Stimulated activated naive B cell treated with anti-CD40 and anti-IgM and Interleukin-4, amounts not matched to agents 10 μg/mL and 1 μg/mL and 100 μg/mL, for 72 hours (primary cell): Measurements from ENCODE around the gene GMDS.
A peak's percentile ranks its signal among the peaks of the same experiment; 100 is the strongest.

Experiments
- ATAC-seq, 2 donors: fragments of 150-1000 bp; cut with Tn5 transposase; replicated peaks; 2 replicates each; pipeline ENCODE4 v1.10.0; 2021; ENCODE audit warnings: moderate library complexity in 1 of 2
- DNase-seq: peaks from one replicate; pipeline ENCODE4 v3.0.0; 2021
- H3K27ac Mint-ChIP-seq: one replicate; pipeline ENCODE4 v1.8.0; 2022; ENCODE audit warnings: mild to moderate bottlenecking, mixed read lengths
- H3K27me3 Mint-ChIP-seq, 2 donors: one replicate each; pipeline ENCODE4 v1.8.0; 2022; ENCODE audit warnings: mixed read lengths in 2 of 2
- H3K36me3 Mint-ChIP-seq, 2 donors: one replicate each; pipeline ENCODE4 v1.8.0; 2022; ENCODE audit warnings: mixed read lengths in 2 of 2, mild to moderate bottlenecking in 1 of 2
- H3K4me1 Mint-ChIP-seq, 2 donors: one replicate each; pipeline ENCODE4 v1.8.0; 2022; ENCODE audit warnings: mixed read lengths in 2 of 2, mild to moderate bottlenecking in 1 of 2
- H3K4me3 Mint-ChIP-seq, 2 donors: one replicate each; pipeline ENCODE4 v1.8.0; 2022; ENCODE audit warnings: mild to moderate bottlenecking in 2 of 2, mixed read lengths in 2 of 2, moderate library complexity in 1 of 2
- H3K9me3 Mint-ChIP-seq, 2 donors: one replicate each; pipeline ENCODE4 v1.8.0; 2022; ENCODE audit warnings: mixed read lengths in 2 of 2, mild to moderate bottlenecking in 1 of 2

GMDS gene

GRCh38 chr6:2205396-2205795 lies 40.0 kb downstream of the GMDS start:
- ATAC-seq = no peak
- Mint-ChIP-seq H3K27ac (no peak overlapping the region), H3K4me3 (no peak overlapping the region), H3K27me3 (no peaks in the 10 kb centered on the region), H3K9me3 (no peaks in the 10 kb centered on the region), H3K36me3 (peaks cover 0 to 4% of the 10 kb centered on the region in 2 donors), H3K4me1 (no peaks in the 10 kb centered on the region)
- DNase-seq = no peak

- ATAC-seq (no peak), DNase-seq (no peak)
- H3K36me3 Mint-ChIP-seq = peaks cover 0 to 4% of the 10 kb centered on the region in 2 donors
- no peak overlapping the region for H3K4me3 Mint-ChIP-seq
- H3K4me1 Mint-ChIP-seq = no peaks in the 10 kb centered on the region
- no peaks in the 10 kb centered on the region for H3K9me3 Mint-ChIP-seq
- H3K27ac Mint-ChIP-seq = no peak overlapping the region
- no peaks in the 10 kb centered on the region for H3K27me3 Mint-ChIP-seq
Observed at GRCh38 chr6:2204272-2204671, 41.1 kb downstream of the GMDS start.

- H3K36me3 Mint-ChIP-seq = peaks cover 0 to 4% of the 10 kb centered on the region in 2 donors
- no peak for DNase-seq
Observed at GRCh38 chr6:2203264-2203663, 42.1 kb downstream of the GMDS start.

GRCh38 chr6:2197984-2198383 lies 47.4 kb downstream of the GMDS start:
- Mint-ChIP-seq H3K4me1 (peaks cover 0 to 4% of the 10 kb centered on the region in 2 donors), H3K27me3 (no peaks in the 10 kb centered on the region), H3K27ac (no peak overlapping the region), H3K9me3 (no peaks in the 10 kb centered on the region), H3K4me3 (no peak overlapping the region), H3K36me3 (no peaks in the 10 kb centered on the region)
- no peak for ATAC-seq
- no peak for DNase-seq

More at GRCh38 chr6:2203264-2203663, 42.1 kb downstream of the GMDS start:
- no peaks in the 10 kb centered on the region for H3K4me1 Mint-ChIP-seq
- H3K27me3 Mint-ChIP-seq = no peaks in the 10 kb centered on the region
- H3K27ac Mint-ChIP-seq = no peak overlapping the region
- no peak for ATAC-seq
- no peaks in the 10 kb centered on the region for H3K9me3 Mint-ChIP-seq
- no peak overlapping the region for H3K4me3 Mint-ChIP-seq

GRCh38 chr6:2197177-2197671 lies 48.2 kb downstream of the GMDS start:
- Mint-ChIP-seq H3K36me3 (peaks cover 4% of the 10 kb centered on the region in 2 donors), H3K4me3 (no peak overlapping the region), H3K27ac (no peak overlapping the region), H3K27me3 (no peaks in the 10 kb centered on the region), H3K9me3 (peaks cover 0 to 2% of the 10 kb centered on the region in 2 donors), H3K4me1 (peaks cover 0 to 4% of the 10 kb centered on the region in 2 donors)
- ATAC-seq (no peak), DNase-seq (no peak)

GRCh38 chr6:2196079-2196679 lies 49.2 kb downstream of the GMDS start:
- H3K9me3 Mint-ChIP-seq = peaks cover 0 to 6% of the 10 kb centered on the region in 2 donors
- ATAC-seq = peak; percentile 68 to 74
- no peak overlapping the region for H3K27ac Mint-ChIP-seq
- H3K27me3 Mint-ChIP-seq = no peaks in the 10 kb centered on the region
- H3K4me3 Mint-ChIP-seq = no peak overlapping the region
- peaks cover 0 to 4% of the 10 kb centered on the region in 2 donors for H3K4me1 Mint-ChIP-seq
- peaks cover 7 to 9% of the 10 kb centered on the region in 2 donors for H3K36me3 Mint-ChIP-seq
- DNase-seq = no peak

- DNase-seq (no peak), ATAC-seq (no peak)
- Mint-ChIP-seq H3K4me1 (peaks cover 0 to 4% of the 10 kb centered on the region in 2 donors), H3K36me3 (peaks cover 7 to 9% of the 10 kb centered on the region in 2 donors), H3K9me3 (peaks cover 0 to 6% of the 10 kb centered on the region in 2 donors), H3K27ac (no peak overlapping the region), H3K27me3 (no peaks in the 10 kb centered on the region), H3K4me3 (no peak overlapping the region)
Observed at GRCh38 chr6:2194643-2195042, 50.8 kb downstream of the GMDS start.

GRCh38 chr6:2193931-2194330 lies 51.5 kb downstream of the GMDS start:
- Mint-ChIP-seq H3K4me1 (peaks cover 3 to 4% of the 10 kb centered on the region in 2 donors), H3K4me3 (no peak overlapping the region), H3K27me3 (no peaks in the 10 kb centered on the region), H3K27ac (no peak overlapping the region), H3K36me3 (peaks cover 7 to 9% of the 10 kb centered on the region in 2 donors), H3K9me3 (peaks cover 0 to 6% of the 10 kb centered on the region in 2 donors)
- ATAC-seq = no peak
- no peak for DNase-seq

- Mint-ChIP-seq H3K36me3 (peaks cover 7 to 9% of the 10 kb centered on the region in 2 donors), H3K27ac (no peak overlapping the region), H3K9me3 (peaks cover 0 to 6% of the 10 kb centered on the region in 2 donors), H3K4me3 (no peak overlapping the region), H3K27me3 (no peaks in the 10 kb centered on the region), H3K4me1 (peaks cover 4 to 6% of the 10 kb centered on the region in 2 donors)
- no peak for ATAC-seq
- no peak for DNase-seq
Observed at GRCh38 chr6:2192976-2193375, 52.4 kb downstream of the GMDS start.

GRCh38 chr6:2191390-2191740 lies 54.0 kb downstream of the GMDS start:
- Mint-ChIP-seq H3K4me3 (no peak overlapping the region), H3K9me3 (peaks cover 0 to 6% of the 10 kb centered on the region in 2 donors)
- ATAC-seq = no peak

GRCh38 chr6:2190661-2191389 lies 54.6 kb downstream of the GMDS start:
- Mint-ChIP-seq H3K4me3 (no peak overlapping the region), H3K4me1 (peaks cover 6 to 12% of the 10 kb centered on the region in 2 donors), H3K27me3 (no peaks in the 10 kb centered on the region), H3K27ac (no peak overlapping the region), H3K9me3 (peaks cover 0 to 6% of the 10 kb centered on the region in 2 donors), H3K36me3 (peaks cover 7 to 9% of the 10 kb centered on the region in 2 donors)
- ATAC-seq (no peak), DNase-seq (no peak)

More at GRCh38 chr6:2191390-2191740, 54.0 kb downstream of the GMDS start:
- Mint-ChIP-seq H3K27ac (no peak overlapping the region), H3K36me3 (peaks cover 7 to 9% of the 10 kb centered on the region in 2 donors), H3K27me3 (no peaks in the 10 kb centered on the region), H3K4me1 (peaks cover 6 to 12% of the 10 kb centered on the region in 2 donors)
- no peak for DNase-seq

- H3K4me3 Mint-ChIP-seq = no peak overlapping the region
- H3K36me3 Mint-ChIP-seq = peaks cover 7 to 9% of the 10 kb centered on the region in 2 donors
- DNase-seq = no peak
- no peaks in the 10 kb centered on the region for H3K27me3 Mint-ChIP-seq
- peaks cover 0 to 6% of the 10 kb centered on the region in 2 donors for H3K9me3 Mint-ChIP-seq
- ATAC-seq = no peak
- H3K4me1 Mint-ChIP-seq = peaks cover 9 to 12% of the 10 kb centered on the region in 2 donors
- no peak overlapping the region for H3K27ac Mint-ChIP-seq
Observed at GRCh38 chr6:2188856-2189384, 56.5 kb downstream of the GMDS start.

GRCh38 chr6:2188397-2188796 lies 57.0 kb downstream of the GMDS start:
- H3K4me3 Mint-ChIP-seq = no peak overlapping the region
- peaks cover 7 to 9% of the 10 kb centered on the region in 2 donors for H3K36me3 Mint-ChIP-seq
- H3K4me1 Mint-ChIP-seq = peaks cover 9 to 12% of the 10 kb centered on the region in 2 donors
- H3K9me3 Mint-ChIP-seq = peaks cover 0 to 6% of the 10 kb centered on the region in 2 donors
- DNase-seq = no peak
- H3K27ac Mint-ChIP-seq = no peak overlapping the region
- H3K27me3 Mint-ChIP-seq = no peaks in the 10 kb centered on the region
- ATAC-seq = no peak

- Mint-ChIP-seq H3K4me1 (peaks cover 9 to 12% of the 10 kb centered on the region in 2 donors), H3K36me3 (peaks cover 7 to 9% of the 10 kb centered on the region in 2 donors), H3K27ac (no peak overlapping the region), H3K4me3 (no peak overlapping the region), H3K27me3 (no peaks in the 10 kb centered on the region), H3K9me3 (peaks cover 0 to 6% of the 10 kb centered on the region in 2 donors)
- DNase-seq (no peak), ATAC-seq (no peak)
Observed at GRCh38 chr6:2187826-2188225, 57.6 kb downstream of the GMDS start.
